Spleen (tissue), 11 donors: Measurements from ENCODE around the gene MMP11. TPM values are rescaled to one million over a fixed set of nuclear protein-coding genes. Genes with fewer than 3 reads are reported as not detected.

Experiments
- DNase-seq: peaks from one replicate; pipeline ENCODE4 v3.0.0-alpha.2; 2020
- H3K27ac ChIP-seq, 8 donors: fragments of 200-600 bp; sonication (generic) in 7 of 8; 1 replicate in 4 of 8; 2 replicates in 4 of 8; pipeline versions ENCODE4 v1.5.0 to v1.8.0; 2016 to 2021; ENCODE audit warnings: inconsistent platforms in 4 of 8, mild to moderate bottlenecking in 4 of 8, moderate library complexity in 1 of 8
- H3K27me3 ChIP-seq, 7 donors: fragments of 200-600 bp; sonication (generic) in 6 of 7; replicated peaks in 1 of 7; 1 replicate in 4 of 7; 2 replicates in 3 of 7; pipeline versions ENCODE4 v1.5.0 to v1.8.0; 2016 to 2021; ENCODE audit warnings: inconsistent platforms in 3 of 7, mild to moderate bottlenecking in 1 of 7
- H3K36me3 ChIP-seq, 6 donors: fragments of 200-600 bp; sonication (generic) in 5 of 6; 1 replicate in 4 of 6; 2 replicates in 2 of 6; pipeline versions ENCODE4 v1.5.0 to v1.8.0; 2016 to 2021; ENCODE audit warnings: inconsistent platforms in 2 of 6
- H3K4me1 ChIP-seq, 6 donors: fragments of 200-600 bp; sonication (generic) in 5 of 6; 1 replicate in 3 of 6; 2 replicates in 3 of 6; pipeline versions ENCODE4 v1.5.0 to v1.8.0; 2016 to 2021; ENCODE audit warnings: inconsistent platforms in 3 of 6
- H3K4me3 ChIP-seq, 8 donors: fragments of 200-600 bp; sonication (generic) in 7 of 8; 1 replicate in 4 of 8; 2 replicates in 4 of 8; pipeline versions ENCODE4 v1.5.0 to v1.8.0; 2016 to 2021; ENCODE audit warnings: inconsistent platforms in 4 of 8, mild to moderate bottlenecking in 4 of 8, moderate library complexity in 2 of 8
- H3K9me3 ChIP-seq, 8 donors: fragments of 200-600 bp; sonication (generic) in 7 of 8; 1 replicate in 4 of 8; 2 replicates in 4 of 8; pipeline versions ENCODE4 v1.5.0 to v1.8.0; 2016 to 2021; ENCODE audit warnings: inconsistent platforms in 4 of 8
- CTCF ChIP-seq, 11 experiments: fragments of 200-600 bp in 7 of 11; fragments of 450-650 bp in 4 of 11; sonication (generic) in 4 of 11; IDR thresholded peaks in 8 of 11; conservative IDR thresholded peaks in 3 of 11; 1 replicate in 7 of 11; 2 replicates in 4 of 11; pipeline versions ENCODE4 v1.4.0 to v1.8.0; 2016 to 2021; ENCODE audit warnings: antibody characterized with exemption in 11 of 11, inconsistent platforms in 4 of 11, mild to moderate bottlenecking in 1 of 11
- POLR2A ChIP-seq, 3 donors: fragments of 450-650 bp; IDR thresholded peaks; one replicate each; pipeline ENCODE4 v1.5.1; 2017; ENCODE audit warnings: antibody characterized with exemption in 3 of 3, mild to moderate bottlenecking in 1 of 3
- POLR2AphosphoS5 ChIP-seq, 3 donors: sonication (generic); formaldehyde crosslinking; IDR thresholded peaks; one replicate each; pipeline ENCODE4 v1.5.1; 2017; ENCODE audit warnings: antibody characterized with exemption in 3 of 3
- WGBS, 5 donors: extraction: QIAGEN DNeasy Blood & Tissue Kit in 3 of 5; methylation state at CpG; one replicate each; pipeline versions ENCODE4 v1.1.5 to v1.1.7; 2013 to 2018; 5-methylcytosine and 5-hydroxymethylcytosine counted together
- intact Hi-C: fragments of 100-400 bp; cut with DNase I; formaldehyde crosslinking; loops from one replicate; pipeline ENCODE4 v1.15.0; 2023; ENCODE audit warnings: low total_unique reads
- polyA plus RNA-seq, 3 donors: library from polyadenylated mRNA; stranded (reverse); fragments of 200-250 nt; gene quantifications; one replicate each; pipeline ENCODE4 v1.2.1, GENCODE V29; 2013
- total RNA-seq, 7 donors: library from RNA; depleted of rRNA in 3 of 7; stranded (reverse); fragments of >200 nt in 3 of 7; fragmentation: NEBNext Ultra II Directional in 4 of 7; extraction: Animal tissue kit (Norgen Biotek cat#: 25700) in 4 of 7; gene quantifications; one replicate each; pipeline versions ENCODE4 v1.1.0 to v1.2.1, GENCODE V29; 2016 to 2021
- donor health status: healthy with polysubstance abuse.
- donor health status: DM: no; HTN: no; CAD: no; lungs with moderate emphysema.
- donor health status: DM: no; HTN: no; CAD: no.
- donor health status: Bipolar disorder and iron deficiency.
- donor health status: healthy.
- donor health status: DM: no; HTN: no; CAD: no.
- donor health status: DM: yes; HTN: yes; CAD: no.

The MMP11 gene
- total and polyA plus RNA-seq, 10 donors = 0.66 to 11.0 (median 4.2) TPM

GRCh38 chr22:23760056-23760455 is 12.6 kb upstream of the MMP11 start:
- H3K9me3 ChIP-seq = no peaks in the 10 kb centered on the region
- H3K4me1 ChIP-seq = peaks cover 19 to 62% (median 28%) of the 10 kb centered on the region in 6 donors
- no peak for DNase-seq
- peaks cover 0 to 8% (median 0%) of the 10 kb centered on the region in 6 donors for H3K36me3 ChIP-seq
- intact Hi-C loops = no loop called here
- H3K27me3 ChIP-seq = no peaks in the 10 kb centered on the region
- no peak for TF ChIP-seq POLR2A (IDR thresholded peaks at IDR 0.05)
- no peak for TF ChIP-seq POLR2AphosphoS5 (IDR thresholded peaks at IDR 0.05)
- TF ChIP-seq CTCF (IDR thresholded peaks at IDR 0.05 in 8 of 11, conservative IDR thresholded peaks at IDR 0.05 in 3 of 11) = no peak
- no peak overlapping the region for H3K27ac ChIP-seq
- H3K4me3 ChIP-seq = no peak overlapping the region
- 78 to 94% (median 88%) methylated on average over 6 of the region's 6 CpGs for WGBS, 5 donors

- H3K27me3 ChIP-seq = no peaks in the 10 kb centered on the region
- no peaks in the 10 kb centered on the region for H3K9me3 ChIP-seq
- no peak for DNase-seq
- TF ChIP-seq CTCF (IDR thresholded peaks at IDR 0.05 in 8 of 11, conservative IDR thresholded peaks at IDR 0.05 in 3 of 11) = no peak
- TF ChIP-seq POLR2A (IDR thresholded peaks at IDR 0.05) = no peak
- peak in 1 of 3 donors; percentile 15 for TF ChIP-seq POLR2AphosphoS5 (IDR thresholded peaks at IDR 0.05)
- H3K27ac ChIP-seq = peak within 1 kb of the TSS; percentile 13 to 71 (median 51)
- peaks cover 31 to 70% (median 46%) of the 10 kb centered on the region in 6 donors for H3K4me1 ChIP-seq
- 17 to 41% (median 25%) methylated on average over 17 to 23 of the region's 23 CpGs for WGBS, 5 donors
- intact Hi-C loops = no loop called here
- peak within 1 kb of the TSS in 7 of 8 donors; percentile 9 to 61 (median 34) for H3K4me3 ChIP-seq
- H3K36me3 ChIP-seq = peaks cover 0 to 19% (median 0%) of the 10 kb centered on the region in 6 donors
These were observed 9.6 kb upstream of the MMP11 start, which contains the start of gene C22orf15 for GRCh38 chr22:23762842-23763578. TSS of gene C22orf15 (plus strand) at chr22:23762990. CDS start at chr22:23763307, 317 bp downstream.

GRCh38 chr22:23763579-23763945 is 9.1 kb upstream of the MMP11 start:
- H3K9me3 ChIP-seq = no peaks in the 10 kb centered on the region
- DNase-seq = peak; percentile 92
- H3K4me1 ChIP-seq = peaks cover 34 to 76% (median 51%) of the 10 kb centered on the region in 6 donors
- TF ChIP-seq POLR2AphosphoS5 (IDR thresholded peaks at IDR 0.05) (peak in 2 of 3 donors; percentile 40 to 52), CTCF (IDR thresholded peaks at IDR 0.05 in 8 of 11, conservative IDR thresholded peaks at IDR 0.05 in 3 of 11) (no peak)
- H3K36me3 ChIP-seq = peaks cover 0 to 19% (median 0%) of the 10 kb centered on the region in 6 donors
- H3K4me3 ChIP-seq = peak overlapping the region in 7 of 8 donors; percentile 9 to 61 (median 34)
- intact Hi-C loops = no loop called here
- no peaks in the 10 kb centered on the region for H3K27me3 ChIP-seq
- 11 to 32% (median 21%) methylated on average over 11 to 17 of the region's 17 CpGs for WGBS, 5 donors
- peak overlapping the region in 7 of 8 donors; percentile 13 to 71 (median 63) for H3K27ac ChIP-seq

- 55 to 64% (median 58%) methylated on average over 7 of the region's 7 CpGs for whole genome bisulfite sequencing, 5 donors
- Histone ChIP-seq H3K4me3 (peak overlapping the region in 5 of 8 donors; percentile 29 to 61 (median 34)), H3K4me1 (peaks cover 38 to 80% (median 55%) of the 10 kb centered on the region in 6 donors), H3K27me3 (no peaks in the 10 kb centered on the region), H3K27ac (peak overlapping the region in 5 of 8 donors; percentile 39 to 71 (median 66)), H3K9me3 (no peaks in the 10 kb centered on the region), H3K36me3 (peaks cover 0 to 19% (median 0%) of the 10 kb centered on the region in 6 donors)
- intact Hi-C loops = no loop called here
- no peak for TF ChIP-seq POLR2A (IDR thresholded peaks at IDR 0.05)
- no peak for TF ChIP-seq POLR2AphosphoS5 (IDR thresholded peaks at IDR 0.05)
- no peak for TF ChIP-seq CTCF (IDR thresholded peaks at IDR 0.05 in 8 of 11, conservative IDR thresholded peaks at IDR 0.05 in 3 of 11)
- DNase-seq = no peak
These were observed 8.7 kb upstream of the MMP11 start for GRCh38 chr22:23763954-23764353.
